BLaER1 (cell line): ENCODE results near the gene PPP1R13B.
"Not testable (repeated sequence)": the region's sequence is repeated elsewhere in the genome, so short reads cannot be mapped to it uniquely, and the experiment has no call there.

Source experiments
- H3K27ac ChIP-seq: shearing (Covaris generic); formaldehyde crosslinking; 2 replicates; pipeline ENCODE4 v1.8.1; 2022
- H3K27me3 ChIP-seq: shearing (Covaris generic); formaldehyde crosslinking; 2 replicates; pipeline ENCODE4 v1.8.1; 2022
- H3K36me3 ChIP-seq: shearing (Covaris generic); formaldehyde crosslinking; 2 replicates; pipeline ENCODE4 v1.8.1; 2022
- H3K4me1 ChIP-seq: shearing (Covaris generic); formaldehyde crosslinking; 2 replicates; pipeline ENCODE4 v1.8.1; 2022
- H3K4me2 ChIP-seq: shearing (Covaris generic); formaldehyde crosslinking; 2 replicates; pipeline ENCODE4 v1.8.1; 2022
- H3K4me3 ChIP-seq: shearing (Covaris generic); formaldehyde crosslinking; 2 replicates; pipeline ENCODE4 v1.8.1; 2022
- H3K9ac ChIP-seq: shearing (Covaris generic); formaldehyde crosslinking; 2 replicates; pipeline ENCODE4 v1.8.1; 2022
- H3K9me3 ChIP-seq: shearing (Covaris generic); formaldehyde crosslinking; 2 replicates; pipeline ENCODE4 v1.8.1; 2022
- H4K20me1 ChIP-seq: shearing (Covaris generic); formaldehyde crosslinking; 2 replicates; pipeline ENCODE4 v1.8.1; 2022
- Cebpa-rat ChIP-seq: shearing (Covaris generic); IDR thresholded peaks from 2 replicates; pipeline ENCODE4 v1.8.1; 2022

Gene PPP1R13B

GRCh38 chr14:103849151-103849886 lies 1.9 kb upstream of the PPP1R13B start:
- Histone ChIP-seq H3K4me2 (no peak overlapping the region), H3K4me3 (no peak overlapping the region), H3K36me3 (no peaks in the 10 kb centered on the region), H3K27ac (no peak overlapping the region), H4K20me1 (peaks cover 26% of the 10 kb centered on the region), H3K9me3 (no peaks in the 10 kb centered on the region), H3K9ac (no peak overlapping the region), H3K27me3 (peaks cover 19% of the 10 kb centered on the region), H3K4me1 (peaks cover 27% of the 10 kb centered on the region)
- TF ChIP-seq Cebpa-rat = no peak

DNA sequence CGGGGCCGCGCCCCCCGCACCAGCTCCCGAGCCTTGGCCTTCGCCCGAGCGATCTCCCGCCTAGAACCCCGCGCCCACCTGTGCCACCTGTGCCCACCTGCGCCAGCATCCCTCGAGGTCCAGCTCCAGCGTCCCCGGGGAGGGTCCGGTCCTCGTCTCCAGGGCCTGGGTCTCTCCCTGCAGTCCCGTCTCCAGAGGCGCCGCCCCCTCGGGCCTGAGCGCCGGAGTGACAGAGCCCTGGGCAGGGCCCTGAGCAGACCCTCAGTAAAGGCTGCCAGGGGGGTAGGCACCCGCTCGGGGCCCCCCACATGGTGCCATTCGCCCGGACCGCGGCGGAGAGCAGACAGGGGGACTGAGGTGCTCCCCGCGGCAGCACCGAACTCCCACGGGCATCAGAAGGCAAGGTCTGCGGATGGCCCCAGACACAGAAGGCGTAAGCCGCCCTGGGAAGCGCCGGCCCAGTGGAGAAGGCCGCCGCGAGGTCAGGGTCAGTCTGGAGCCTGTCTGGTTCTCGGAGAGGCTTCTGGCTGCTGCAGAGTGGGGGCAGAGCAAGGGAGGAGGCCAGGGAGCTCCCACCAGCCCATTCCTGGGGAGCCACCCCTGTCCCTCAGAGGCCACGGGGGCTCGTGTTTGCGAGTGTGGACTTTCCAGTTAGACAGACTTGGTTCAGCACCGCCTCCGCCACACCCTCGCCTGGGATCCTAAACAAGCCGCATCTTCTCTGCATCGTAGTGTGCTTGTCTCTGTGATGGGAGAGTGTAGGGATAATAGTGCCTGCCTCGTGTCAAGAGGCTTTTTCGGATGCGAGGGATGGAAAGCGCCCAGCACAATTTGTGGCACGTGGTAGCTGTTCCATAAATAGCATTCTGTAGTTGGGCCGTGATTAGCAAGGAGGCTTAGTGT lies 1.1 kb upstream of the PPP1R13B start:
- Histone ChIP-seq H3K9me3 (no peaks in the 10 kb centered on the region), H3K4me1 (peaks cover 18% of the 10 kb centered on the region), H3K4me3 (peak overlapping the region; percentile 87), H3K4me2 (peak overlapping the region; percentile 88), H4K20me1 (peaks cover 33% of the 10 kb centered on the region), H3K27me3 (peaks cover 19% of the 10 kb centered on the region), H3K9ac (peak overlapping the region; percentile 84), H3K36me3 (no peaks in the 10 kb centered on the region), H3K27ac (peak overlapping the region; percentile 90)
- no peak for TF ChIP-seq Cebpa-rat

- Histone ChIP-seq H3K27me3 (peaks cover 19% of the 10 kb centered on the region), H3K36me3 (no peaks in the 10 kb centered on the region), H3K9me3 (no peaks in the 10 kb centered on the region), H3K4me2 (peak overlapping the region; percentile 99), H3K27ac (peak overlapping the region; percentile 58; the same call in 1 of the 2 replicates), H4K20me1 (peaks cover 35% of the 10 kb centered on the region), H3K9ac (peak overlapping the region; percentile 84), H3K4me3 (peak overlapping the region; percentile 87), H3K4me1 (peaks cover 18% of the 10 kb centered on the region)
- no peak for TF ChIP-seq Cebpa-rat
Observed at GRCh38 chr14:103846543-103847450, 578 bp downstream of the PPP1R13B start.

DNA sequence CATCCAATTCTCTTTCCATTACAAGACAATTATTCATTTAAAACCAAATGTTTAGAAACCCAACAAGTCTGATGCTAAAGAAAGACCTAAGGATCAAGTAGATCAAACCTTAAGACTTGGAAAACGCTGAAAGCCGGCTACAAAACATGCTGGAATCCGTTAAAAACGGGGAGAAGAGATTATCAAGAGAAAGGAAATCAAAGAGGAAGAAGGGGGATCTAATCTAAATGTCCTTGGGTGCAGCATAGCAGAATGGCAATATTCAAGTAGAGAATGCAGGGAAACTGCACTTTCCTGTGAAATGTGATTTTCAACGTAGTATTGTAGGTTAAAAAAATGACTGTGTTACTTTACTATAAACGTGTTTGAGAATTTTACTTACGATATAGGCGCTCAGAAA lies 1.3 kb downstream of the PPP1R13B start:
- peaks cover 19% of the 10 kb centered on the region for H3K27me3 ChIP-seq
- no peaks in the 10 kb centered on the region for H3K36me3 ChIP-seq
- H3K9ac ChIP-seq = no peak overlapping the region
- H3K27ac ChIP-seq = no peak overlapping the region
- peak overlapping the region; percentile 87; the same call in 1 of the 2 replicates for H3K4me3 ChIP-seq
- no peaks in the 10 kb centered on the region for H3K9me3 ChIP-seq
- H3K4me2 ChIP-seq = peak overlapping the region; percentile 99
- peaks cover 18% of the 10 kb centered on the region for H3K4me1 ChIP-seq
- TF ChIP-seq Cebpa-rat = no peak
- peaks cover 38% of the 10 kb centered on the region for H4K20me1 ChIP-seq

DNA sequence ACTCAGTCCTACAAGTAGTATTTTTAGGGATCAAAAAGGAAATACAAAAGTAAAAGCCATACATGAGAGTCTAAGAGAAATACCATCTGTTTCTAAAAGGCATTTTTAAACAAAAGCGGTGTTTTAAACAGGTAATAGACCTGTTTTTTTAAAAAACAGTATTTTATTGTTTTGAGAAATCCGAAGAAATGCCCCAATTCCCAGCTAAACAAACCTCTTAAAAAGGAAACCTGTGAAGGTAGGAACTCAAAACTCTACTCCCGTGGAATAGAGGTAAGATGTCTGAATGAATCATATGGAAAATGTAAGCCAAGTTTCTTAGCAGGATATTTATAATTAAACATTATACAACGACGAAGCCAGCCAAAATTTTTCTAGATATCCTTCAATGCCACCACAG lies 2.0 kb downstream of the PPP1R13B start:
- peaks cover 19% of the 10 kb centered on the region for H3K27me3 ChIP-seq
- H3K9me3 ChIP-seq = no peaks in the 10 kb centered on the region
- H3K36me3 ChIP-seq = no peaks in the 10 kb centered on the region
- H3K4me2 ChIP-seq = no peak overlapping the region
- H3K4me1 ChIP-seq = peaks cover 18% of the 10 kb centered on the region
- H3K9ac ChIP-seq = no peak overlapping the region
- H4K20me1 ChIP-seq = peaks cover 41% of the 10 kb centered on the region
- H3K4me3 ChIP-seq = no peak overlapping the region
- H3K27ac ChIP-seq = no peak overlapping the region
- TF ChIP-seq Cebpa-rat = no peak

- not testable (repeated sequence) for H3K4me1 ChIP-seq, H3K4me2 ChIP-seq, H3K9me3 ChIP-seq, H3K4me3 ChIP-seq, H3K27ac ChIP-seq, H3K9ac ChIP-seq, H3K36me3 ChIP-seq
- peaks cover 33% of the 10 kb centered on the region for H4K20me1 ChIP-seq
- H3K27me3 ChIP-seq = peaks cover 11% of the 10 kb centered on the region
Observed at GRCh38 chr14:103841265-103841664, 6.1 kb downstream of the PPP1R13B start.

DNA sequence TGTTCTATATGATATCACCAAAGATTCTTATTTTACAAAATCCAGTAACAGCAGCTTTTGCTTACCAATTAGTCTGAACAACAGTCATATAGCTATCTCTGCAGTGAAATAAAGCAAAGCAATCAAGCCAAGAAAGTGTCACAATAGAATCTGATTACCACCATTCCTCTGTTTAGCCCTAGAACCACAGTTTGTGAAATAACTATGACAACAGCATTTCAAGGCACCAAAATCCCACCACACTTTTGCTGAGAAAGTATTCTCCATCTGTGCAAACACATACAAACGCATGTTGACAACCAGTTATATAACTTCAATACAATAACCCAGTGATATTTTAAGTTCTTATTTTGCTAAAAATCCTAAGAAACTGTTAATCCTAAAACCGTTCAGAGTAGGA lies 7.4 kb downstream of the PPP1R13B start:
- Histone ChIP-seq H3K4me3 (no peak overlapping the region), H3K27ac (no peak overlapping the region), H3K27me3 (no peaks in the 10 kb centered on the region; the same call in 1 of the 2 replicates), H3K4me1 (0 out of 2 replicates have a peak, but pooled peaks cover 4% of the 10 kb centered on the region), H4K20me1 (peaks cover 21% of the 10 kb centered on the region; the same call in 1 of the 2 replicates), H3K4me2 (no peak overlapping the region), H3K9ac (no peak overlapping the region), H3K36me3 (no peaks in the 10 kb centered on the region), H3K9me3 (no peaks in the 10 kb centered on the region)
- no peak for TF ChIP-seq Cebpa-rat

DNA sequence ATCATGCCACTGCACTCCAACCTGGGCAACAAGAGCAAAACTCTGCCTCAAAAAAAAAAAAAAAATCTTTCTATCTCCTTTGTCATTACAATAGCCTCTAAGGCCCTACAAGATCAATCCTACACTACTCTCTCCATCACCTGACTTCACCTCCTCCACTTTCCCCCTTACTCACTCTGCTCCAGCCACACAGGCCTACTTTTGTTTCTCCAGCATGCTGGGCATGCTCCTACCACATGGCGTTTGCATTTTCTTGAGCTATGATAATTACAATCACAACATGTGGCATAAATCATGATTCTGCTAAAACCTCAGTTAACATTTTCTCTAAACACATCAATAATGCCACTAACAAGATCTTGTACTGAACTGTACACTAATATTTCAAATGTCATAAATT lies 7.8 kb downstream of the PPP1R13B start:
- H3K9me3 ChIP-seq = no peaks in the 10 kb centered on the region
- no peaks in the 10 kb centered on the region; the same call in 1 of the 2 replicates for H3K27me3 ChIP-seq
- H3K4me1 ChIP-seq = 0 out of 2 replicates have a peak, but pooled peaks cover 4% of the 10 kb centered on the region
- TF ChIP-seq Cebpa-rat = no peak
- H3K4me3 ChIP-seq = no peak overlapping the region
- no peak overlapping the region for H3K9ac ChIP-seq
- H3K36me3 ChIP-seq = no peaks in the 10 kb centered on the region
- H3K27ac ChIP-seq = no peak overlapping the region
- H3K4me2 ChIP-seq = no peak overlapping the region
- peaks cover 17% of the 10 kb centered on the region; the same call in 1 of the 2 replicates for H4K20me1 ChIP-seq

DNA sequence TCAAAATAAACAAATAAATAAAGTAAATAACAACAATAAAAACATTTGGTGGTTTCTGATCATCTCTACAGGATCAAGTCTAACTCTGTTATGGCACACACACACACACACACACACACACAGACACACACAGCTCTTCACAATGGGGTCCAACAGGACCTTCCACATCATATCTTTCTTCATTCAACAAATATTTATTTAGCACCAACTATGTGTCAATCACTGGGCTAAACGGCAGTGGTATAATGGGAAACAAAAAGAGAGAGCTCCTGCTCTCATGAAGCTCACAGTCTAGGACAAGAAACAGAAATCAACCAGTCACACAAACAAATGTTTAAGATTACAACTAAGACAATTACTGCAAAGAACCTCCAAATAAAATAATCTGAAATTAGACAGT lies 9.3 kb downstream of the PPP1R13B start:
- TF ChIP-seq Cebpa-rat = no peak
- Histone ChIP-seq H4K20me1 (peaks cover 6% of the 10 kb centered on the region; the same call in 1 of the 2 replicates), H3K27ac (no peak overlapping the region), H3K27me3 (no peaks in the 10 kb centered on the region), H3K4me3 (no peak overlapping the region), H3K9me3 (no peaks in the 10 kb centered on the region), H3K4me2 (no peak overlapping the region), H3K4me1 (0 out of 2 replicates have a peak, but pooled peaks cover 4% of the 10 kb centered on the region), H3K9ac (no peak overlapping the region), H3K36me3 (no peaks in the 10 kb centered on the region)
